Activated naive CD4-positive, alpha-beta T cell treated with anti-CD3 and anti-CD28 coated beads, Interleukin-2, amount 50 U/mL, for 16 hours (primary cell): ENCODE data around the gene PRRC2C.
"Not testable (repeated sequence)": the region's sequence is repeated elsewhere in the genome, so short reads cannot be mapped to it uniquely, and the experiment has no call there.

ENCODE experiments used
- DNase-seq: peaks from one replicate; pipeline ENCODE4 v3.0.0-alpha.2; 2020

PRRC2C gene

DNA sequence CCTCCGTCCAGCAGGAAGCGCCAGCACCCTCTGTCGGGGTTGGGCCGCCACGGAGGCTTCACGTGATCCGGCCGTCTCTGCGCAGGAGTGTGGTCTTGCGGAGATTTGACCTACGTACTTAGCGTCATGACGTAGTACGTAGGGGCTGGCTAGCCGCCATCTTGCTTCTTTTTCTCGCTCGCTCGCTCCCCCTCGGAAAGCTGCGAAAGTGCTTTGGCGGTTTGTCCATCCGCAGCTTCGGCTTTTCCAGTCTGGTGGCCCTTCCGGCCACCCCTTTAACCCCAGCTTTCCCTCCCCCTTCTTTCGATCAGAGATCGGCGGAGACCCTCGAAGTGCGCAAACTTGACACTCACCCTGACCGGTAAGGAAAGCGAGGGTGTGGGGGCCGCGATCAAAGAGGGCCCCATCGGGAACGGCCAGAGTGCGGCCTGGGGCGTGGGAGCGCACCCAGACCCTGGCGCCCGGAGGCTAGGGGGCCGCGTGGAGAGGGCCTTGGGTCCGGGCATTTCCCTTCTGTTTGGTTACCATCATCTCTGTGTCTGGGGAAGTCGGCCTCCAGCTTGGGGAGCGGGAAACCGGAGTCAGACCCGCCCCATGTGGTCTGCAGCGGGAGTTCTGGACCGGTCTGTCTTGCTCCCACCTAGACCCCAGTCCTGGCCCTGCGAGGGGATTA is at the start of gene PRRC2C:
PRRC2C (plus strand) TSS at position 156 of the 673 bp plus-strand sequence. CDS start 26,559 bp downstream, outside the sequence.
- DNase-seq, result peak; percentile 92

DNA sequence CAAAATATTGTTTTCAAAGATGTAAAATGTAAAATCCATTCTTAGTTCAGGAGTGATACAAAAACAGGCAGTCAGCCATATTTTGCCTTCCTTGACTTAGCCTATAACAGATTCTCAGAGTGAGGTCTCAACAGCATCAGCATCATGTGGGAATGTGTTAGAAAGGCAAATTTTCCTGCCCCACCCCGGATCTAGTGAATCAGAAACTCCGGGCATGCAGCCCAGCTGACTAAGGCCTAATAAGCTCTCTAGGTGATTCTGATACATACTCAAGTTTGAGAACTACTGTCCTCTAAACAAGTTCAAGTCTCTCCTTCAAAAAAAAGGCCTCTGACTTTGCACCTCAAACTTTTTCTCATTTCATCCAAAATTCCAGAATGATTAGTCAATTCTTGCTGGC is 46.9 kb upstream of the PRRC2C start:
- DNase-seq, result no peak

DNA sequence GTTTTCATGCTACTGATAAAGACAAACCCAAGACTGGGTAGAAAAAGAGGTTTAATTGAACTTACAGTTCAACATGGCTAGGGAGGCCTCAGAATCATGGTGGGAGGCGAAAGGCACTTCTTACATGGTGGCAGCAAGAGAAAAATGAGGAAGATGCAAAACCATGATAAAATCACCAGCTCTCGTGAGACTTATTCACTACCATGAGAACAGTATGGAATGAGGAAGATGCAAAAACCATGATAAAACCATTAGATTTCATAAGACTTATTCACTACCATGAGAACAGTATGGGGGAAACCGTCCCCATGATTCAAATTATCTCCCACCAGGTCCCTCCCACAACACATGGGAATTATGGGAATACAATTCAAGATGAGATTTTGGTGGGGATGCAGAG is 45.1 kb upstream of the PRRC2C start:
- DNase-seq, result not testable (repeated sequence)

DNA sequence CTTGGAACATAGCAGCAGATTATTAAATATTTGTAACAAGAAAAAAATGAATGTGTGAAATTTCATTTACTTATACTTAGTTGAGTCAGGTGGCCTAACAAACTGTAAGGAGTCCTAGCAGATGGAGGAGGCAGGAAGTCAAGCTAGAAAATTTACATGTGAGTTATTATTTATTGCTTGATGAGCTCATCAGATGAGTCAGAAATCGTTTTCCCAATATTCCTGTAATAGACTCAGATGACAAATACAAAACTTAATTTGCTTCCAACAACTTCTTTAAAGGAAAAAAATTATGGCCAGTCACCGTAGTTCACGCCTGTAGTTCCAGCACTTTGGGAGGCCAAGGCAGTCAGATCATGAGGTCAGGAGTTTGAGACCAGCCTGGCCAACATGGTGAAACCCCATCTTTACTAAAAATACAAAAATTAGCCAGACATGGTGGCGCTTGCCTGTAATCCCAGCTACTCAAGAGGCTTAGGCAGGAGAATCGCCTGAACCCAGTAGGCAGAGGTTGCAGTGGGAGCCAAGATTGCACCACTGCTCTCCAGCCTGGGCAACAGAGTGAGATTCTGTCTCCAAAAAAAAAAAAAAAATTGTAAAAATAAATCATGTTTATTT is 43.9 kb upstream of the PRRC2C start:
- not testable (repeated sequence) for DNase-seq

DNA sequence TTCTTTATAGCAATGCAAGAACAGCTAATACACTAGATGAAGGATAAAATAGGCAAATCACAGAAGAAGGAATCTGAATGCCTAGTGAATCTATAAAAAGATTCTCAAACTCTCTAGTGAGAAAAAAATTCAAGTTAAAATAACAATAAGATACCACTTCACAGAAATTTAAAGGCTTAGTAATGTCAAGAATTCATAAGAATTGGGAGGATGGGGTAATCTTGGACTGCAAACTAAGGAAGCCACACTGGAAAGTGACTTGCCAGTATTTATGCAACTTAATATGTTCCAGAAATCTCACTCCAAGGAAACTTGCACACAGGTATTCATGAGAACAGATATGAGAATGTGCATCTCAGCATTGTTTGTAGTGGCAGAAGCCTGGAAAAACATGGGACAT is 38.9 kb upstream of the PRRC2C start:
- no peak for DNase-seq

DNA sequence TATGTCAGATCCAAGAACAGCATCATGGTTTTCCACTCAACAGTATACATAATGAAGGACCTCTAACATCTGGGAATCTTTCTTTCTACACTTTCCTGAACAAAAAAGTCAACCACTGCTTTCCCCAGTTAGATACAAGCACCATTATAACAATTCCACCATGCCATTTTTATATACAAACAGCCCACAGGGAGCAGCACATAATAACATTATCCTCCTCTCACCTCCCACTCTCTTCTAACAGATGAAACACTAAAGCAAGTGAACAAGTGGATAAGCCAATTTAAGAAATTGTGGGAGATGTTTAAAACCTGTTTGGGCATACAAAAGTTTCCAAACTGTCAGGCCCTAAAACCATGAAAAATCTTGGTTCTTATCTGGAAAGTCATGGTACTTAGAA is 29.4 kb upstream of the PRRC2C start:
- no peak for DNase-seq

DNA sequence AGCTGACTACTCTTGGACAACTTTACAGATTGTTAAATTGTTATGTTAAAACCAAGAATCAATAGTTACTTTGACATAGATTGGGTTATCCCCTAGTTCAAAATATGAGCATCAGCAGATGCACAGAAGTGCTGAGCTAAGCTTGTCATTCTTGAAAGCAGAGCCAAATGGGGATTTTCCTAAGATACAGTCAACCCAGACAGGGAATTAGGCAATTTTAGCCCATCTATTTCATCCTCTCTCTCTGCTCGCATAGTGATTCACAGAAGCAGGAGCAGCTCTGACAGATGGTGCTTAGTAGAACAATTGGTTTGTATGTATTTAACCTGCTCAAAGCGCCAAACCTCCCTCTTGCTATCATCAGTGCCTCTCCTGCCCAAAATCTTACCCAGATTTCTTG is 27.9 kb upstream of the PRRC2C start:
- DNase-seq, result no peak

DNA sequence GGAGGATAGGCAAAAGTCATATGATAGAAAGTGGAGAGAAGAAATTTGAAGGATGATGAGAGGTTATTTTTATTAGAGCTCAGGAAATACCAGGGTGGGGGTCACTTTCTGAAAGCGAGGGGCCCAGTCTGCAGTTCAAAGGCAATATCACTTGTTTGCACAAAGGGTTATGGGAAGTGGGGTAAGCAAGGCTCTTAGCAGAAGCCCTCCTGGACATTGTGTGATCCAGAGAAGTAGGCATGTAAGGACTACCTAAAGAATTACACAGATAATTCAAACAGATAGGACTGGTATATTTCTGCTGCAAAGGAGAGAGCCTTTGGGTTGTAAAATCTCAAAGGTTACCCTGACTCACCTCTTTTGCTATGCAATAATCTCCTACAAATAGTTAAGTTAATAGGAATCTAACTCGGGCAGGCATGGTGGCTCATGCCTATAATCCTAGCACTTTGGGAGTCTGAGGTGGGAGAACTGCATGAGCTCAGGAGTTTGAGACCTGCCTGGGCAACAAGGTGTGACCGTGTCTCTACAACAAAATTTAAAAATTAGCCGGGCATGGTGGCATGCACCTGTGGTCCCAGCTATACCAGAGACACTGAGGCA is 25.2 kb upstream of the PRRC2C start:
- no peak for DNase-seq

DNA sequence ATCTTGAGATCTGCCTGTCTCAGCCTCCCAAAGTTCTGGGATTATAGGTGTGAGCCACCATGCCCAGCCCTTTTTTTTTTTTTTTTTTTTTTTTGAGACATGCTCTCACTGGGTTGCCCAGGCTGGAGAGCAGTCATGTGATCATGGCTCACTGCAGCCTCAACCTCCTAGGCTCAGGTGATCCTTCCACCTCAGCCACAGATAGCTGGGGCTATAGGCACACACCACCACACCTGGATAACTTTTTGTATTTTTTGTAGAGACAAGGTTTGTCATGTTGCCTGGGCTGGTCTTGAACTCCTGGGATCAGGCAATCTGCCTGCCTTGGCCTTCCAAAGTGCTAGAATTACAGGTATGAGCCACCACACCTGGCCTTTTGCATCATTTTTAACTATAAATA is 17.7 kb upstream of the PRRC2C start:
- no peak for DNase-seq

DNA sequence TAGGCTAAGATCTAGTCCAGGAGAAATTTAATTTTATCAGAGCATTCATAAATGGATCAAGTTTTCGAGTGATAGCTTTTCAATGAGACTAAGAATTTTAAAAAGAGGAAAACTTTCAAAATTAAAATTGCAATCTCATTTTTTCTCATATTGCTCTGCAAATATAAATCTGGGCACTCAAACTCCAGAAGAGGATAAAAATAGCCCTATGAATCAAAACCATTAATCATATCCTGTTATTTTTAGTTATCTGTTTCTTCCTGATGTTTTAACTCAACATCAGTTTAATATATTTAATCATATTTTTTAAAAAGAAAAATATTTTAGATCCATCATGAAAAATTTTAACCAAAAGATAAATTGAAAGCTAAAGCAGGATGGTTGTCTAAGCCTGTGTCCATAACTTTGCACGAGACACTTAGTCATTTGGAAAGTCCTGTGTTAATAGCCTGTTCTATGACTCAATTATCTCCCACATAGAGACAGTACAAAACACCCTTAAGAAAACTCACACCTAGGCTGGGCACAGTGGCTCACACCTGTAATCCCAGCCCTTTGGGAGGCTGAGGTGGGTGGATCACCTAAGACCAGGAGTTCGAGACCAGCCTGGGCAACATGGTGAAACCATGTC is 17.1 kb upstream of the PRRC2C start:
- no peak for DNase-seq

DNA sequence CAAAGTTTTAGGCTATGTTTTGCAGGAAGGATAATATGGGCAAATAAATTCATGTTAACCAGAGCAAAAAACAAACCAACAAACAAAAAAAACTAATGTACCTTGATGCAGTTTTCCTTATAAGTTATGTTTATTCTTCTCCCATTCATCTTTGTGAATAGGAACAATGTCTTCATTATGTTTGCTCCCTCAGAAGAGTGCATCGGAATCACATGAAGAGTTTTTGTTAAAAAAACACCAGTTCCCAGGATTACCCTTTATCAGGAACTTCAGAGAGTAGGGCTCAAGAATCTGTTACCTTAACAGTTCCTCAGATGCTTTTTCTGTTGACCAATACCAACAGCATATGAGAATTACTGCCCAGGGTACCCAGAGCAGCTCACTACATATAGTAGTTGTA is 14.6 kb upstream of the PRRC2C start:
- no peak for DNase-seq

DNA sequence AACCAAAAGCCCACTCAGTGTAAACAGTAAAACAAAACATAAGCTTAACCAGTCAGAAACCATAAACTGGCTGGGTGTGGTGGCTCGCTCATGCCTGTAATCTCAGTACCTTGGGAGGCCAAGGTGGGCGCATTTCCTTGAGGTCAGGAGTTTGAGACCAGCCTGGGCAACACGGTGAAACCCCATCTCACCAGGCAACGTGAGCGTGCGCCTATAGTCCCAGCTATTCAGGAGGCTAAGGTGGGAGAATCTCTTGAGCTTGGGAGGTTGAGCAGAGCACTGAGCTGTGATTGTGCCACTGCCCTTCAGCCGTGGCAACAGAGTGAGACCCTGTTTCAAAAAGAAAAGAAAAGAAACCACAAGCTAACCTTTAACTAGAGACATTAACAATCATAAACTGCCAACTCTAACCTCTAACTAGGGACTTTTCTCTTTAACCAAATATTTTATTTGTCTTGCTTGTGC is 13.1 kb upstream of the PRRC2C start:
- no peak for DNase-seq

DNA sequence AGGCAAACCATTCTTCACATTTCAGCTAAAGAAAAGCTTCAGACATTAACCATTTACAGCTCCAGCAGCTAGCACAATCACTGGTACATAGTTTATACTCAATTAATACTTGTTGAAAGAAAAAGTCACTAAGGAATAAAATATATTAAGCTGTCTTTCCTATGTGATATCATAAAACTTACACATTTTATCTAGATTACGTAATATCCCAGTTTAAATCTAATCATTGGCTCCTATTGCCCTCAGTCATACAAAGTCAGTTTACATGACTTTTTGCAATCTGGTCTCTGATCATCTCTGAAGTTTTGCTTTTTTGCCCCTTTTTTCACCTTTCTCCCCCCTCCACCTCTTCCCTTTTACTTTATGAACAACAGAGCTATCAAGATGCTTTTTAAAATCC is 8.5 kb upstream of the PRRC2C start:
- DNase-seq, result no peak

DNA sequence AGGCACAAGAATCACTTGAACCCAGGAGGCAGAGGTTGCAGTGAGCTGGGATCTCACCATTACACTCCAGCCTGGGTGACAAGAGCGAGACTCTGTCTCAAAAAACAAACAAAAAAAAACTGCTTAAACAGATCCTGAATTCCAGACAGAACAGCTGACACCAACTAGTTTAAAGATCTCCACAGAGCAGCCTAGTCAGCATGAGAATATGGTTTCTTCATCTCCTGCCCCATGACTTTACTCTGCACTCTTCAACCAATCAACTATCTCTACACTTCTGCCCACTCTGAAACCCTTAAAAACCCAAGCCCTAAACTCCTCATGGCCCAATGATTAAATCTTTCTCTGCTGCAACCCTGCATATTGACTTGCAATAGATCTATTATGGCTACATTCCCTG is 7.5 kb upstream of the PRRC2C start:
- DNase-seq, result no peak

DNA sequence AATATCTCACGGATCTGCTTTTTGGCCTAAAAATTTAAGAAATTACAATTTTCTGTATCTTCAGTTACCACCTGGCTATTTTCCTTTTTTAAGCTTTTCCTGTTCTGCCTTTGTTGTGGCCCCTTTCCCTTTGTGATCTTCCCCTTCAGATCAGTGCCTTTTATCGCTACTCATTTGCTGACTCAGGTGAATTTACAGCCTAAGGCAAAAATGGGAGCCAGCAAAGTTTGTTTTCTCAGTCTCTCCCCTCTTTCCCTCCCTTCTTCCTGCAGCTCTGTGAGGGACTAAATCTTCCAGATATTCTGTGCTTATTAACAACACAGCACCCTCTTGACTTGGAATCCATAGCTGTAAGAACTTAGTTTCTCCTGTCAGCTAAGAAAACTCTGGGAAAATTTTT is 5.3 kb upstream of the PRRC2C start:
- no peak for DNase-seq

DNA sequence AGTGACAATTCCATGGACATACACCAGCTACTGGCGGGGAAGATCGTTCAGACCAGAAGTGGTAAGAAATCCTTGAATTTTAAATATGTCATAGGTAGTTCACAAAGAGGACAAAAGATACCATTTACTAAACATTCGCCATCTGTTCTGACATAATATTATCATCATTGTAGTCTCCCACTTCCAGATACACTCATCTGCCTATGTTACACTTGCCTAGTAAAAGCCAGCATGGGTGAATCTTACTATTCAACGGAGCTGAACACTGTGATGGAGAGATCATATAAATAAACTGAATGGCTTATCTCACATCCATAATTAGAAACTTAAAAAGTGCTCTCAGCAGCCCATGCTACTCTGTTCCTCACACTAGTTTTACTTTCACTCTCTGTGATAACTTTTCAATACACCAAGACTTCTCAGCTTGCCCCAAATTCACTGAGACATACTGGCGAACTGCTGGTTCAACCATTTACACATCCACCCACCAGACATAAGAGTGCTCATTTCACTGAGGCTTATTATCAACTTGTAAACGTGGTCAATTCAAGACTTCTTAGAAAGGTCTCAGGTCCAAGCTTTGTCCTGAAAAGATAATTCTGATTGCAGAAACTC is 463 bp upstream of the PRRC2C start:
- no peak for DNase-seq

DNA sequence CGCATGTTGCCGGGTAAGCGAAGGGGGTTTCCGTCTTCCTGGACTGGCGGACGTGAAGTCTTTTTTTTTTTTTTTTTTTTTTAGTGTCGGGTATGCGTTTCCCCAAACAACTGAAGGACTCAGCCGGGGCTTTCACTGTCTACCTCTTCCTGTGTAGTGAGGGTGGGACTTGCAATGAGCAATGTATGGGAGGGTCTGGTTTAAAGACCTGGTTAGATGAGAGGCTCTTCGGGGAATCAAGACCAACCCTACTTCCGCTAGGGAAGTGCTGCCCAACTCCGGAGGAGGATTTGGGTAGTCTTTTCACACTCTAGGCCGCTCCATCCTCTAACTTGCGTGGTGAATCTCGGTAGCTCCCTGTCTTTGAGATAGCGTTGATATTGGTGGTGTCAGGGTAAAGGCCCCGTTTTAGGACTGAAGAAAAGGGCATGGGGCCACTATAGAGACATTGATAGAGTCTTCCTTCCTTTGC is 754 bp downstream of the PRRC2C start:
- DNase-seq, result peak; percentile 69

DNA sequence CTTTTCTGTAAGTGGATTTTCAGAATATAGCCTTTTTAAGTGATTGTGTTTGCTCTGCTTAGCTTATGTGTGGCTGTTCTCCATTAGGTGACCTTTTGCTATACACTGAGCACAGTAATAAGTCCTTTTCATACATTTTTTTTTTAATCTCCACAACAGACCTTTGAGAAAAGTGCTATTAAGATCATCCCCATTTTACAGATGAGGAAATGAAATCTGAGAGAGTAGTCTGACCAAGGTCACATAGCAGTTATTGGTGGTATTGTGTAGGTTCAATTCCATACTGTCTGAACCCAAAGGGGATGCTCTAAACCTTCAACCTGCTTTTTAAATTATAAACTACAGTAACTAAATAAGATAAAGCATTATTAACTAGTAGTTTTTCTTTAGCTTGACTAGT is 1.7 kb downstream of the PRRC2C start:
- DNase-seq, result no peak

DNA sequence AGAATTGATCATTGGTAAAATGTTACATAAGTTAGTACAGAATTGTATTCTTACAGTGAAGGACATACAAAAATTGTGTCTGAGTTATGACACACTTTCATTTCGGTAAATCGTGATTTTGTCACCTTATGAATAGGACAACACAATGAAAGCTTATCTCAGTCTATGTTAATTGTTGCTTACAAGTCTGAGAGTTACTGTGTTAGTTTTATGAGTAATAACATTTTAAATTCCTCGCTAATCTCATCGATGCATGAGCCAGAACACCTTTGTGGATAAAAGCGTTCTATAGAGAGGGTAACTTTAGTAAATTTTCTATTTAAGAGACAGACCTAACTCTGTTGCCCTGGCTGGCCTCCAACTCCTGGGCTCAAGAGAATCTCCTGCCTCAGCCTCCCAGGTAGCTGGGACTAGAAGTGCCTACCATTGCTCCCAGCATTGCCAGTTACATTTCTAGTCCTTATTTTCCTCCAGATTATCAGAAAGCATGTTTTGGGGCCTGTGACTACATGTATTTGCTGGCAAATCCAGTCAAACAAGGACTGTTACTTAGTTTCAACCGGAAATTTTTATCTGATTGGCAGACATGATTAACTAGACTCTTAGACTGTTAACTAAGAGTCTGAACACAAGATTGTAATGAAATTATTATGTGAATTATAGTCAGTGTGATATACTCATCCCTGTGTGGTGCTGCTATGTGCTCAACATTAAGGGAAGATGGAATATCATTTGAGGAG is 3.0 kb downstream of the PRRC2C start:
- DNase-seq, result no peak

DNA sequence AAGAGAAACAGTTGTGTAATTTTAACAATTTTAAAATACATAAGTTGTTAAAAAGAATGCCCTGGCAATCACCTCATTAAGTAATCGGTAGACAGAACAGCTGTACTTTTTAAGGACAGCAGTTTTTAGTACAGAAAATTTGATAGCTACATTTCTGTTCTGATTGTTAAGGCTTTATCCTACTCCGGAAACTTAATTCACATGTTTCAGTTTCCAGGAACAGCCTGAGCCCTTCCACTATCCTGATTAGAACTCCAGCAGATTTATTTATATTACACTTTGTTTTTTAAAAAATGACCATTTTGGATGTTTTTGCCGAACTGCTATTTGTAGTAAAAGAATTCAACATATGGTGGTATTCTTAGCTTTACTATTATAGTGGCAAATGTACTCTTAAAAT is 8.7 kb downstream of the PRRC2C start:
- DNase-seq, result no peak

DNA sequence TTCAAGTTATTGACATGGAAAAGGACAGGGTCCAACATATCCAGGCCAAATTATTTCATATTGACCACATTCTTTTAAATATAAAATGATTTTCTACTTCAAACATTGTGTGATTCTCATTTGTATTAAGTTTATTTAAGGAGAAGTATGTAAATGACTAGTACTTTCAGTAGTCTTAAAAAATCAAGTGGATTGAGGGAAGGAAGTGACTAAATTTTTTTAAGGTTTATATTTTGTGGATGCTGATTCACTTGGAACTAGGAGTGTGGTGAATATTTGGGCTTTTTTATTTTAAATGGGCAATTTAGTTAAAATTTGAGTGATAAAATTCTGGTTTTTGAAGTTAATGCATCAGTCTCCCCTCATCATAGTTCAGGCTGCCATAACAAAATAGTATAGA is 10.1 kb downstream of the PRRC2C start:
- DNase-seq, result no peak

DNA sequence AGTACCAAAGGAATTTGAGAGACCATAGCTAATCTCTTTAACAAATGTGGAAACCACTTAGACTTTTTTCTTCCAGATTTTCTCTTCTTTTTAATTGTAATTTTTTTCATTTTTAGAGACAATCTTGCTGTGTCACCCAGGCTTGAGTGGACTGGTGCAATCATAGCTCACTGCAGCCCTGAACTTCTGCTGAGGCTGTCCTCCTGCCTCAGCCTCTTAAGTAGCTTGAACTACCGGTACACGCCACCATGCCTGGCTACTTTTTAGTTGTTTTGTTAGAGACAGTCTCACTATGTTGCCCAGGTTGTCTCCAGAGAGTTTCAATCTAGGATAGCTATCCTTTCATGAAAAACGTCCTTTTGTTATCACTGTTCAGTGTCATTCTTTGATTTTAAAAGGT is 15.0 kb downstream of the PRRC2C start:
- DNase-seq, result no peak

DNA sequence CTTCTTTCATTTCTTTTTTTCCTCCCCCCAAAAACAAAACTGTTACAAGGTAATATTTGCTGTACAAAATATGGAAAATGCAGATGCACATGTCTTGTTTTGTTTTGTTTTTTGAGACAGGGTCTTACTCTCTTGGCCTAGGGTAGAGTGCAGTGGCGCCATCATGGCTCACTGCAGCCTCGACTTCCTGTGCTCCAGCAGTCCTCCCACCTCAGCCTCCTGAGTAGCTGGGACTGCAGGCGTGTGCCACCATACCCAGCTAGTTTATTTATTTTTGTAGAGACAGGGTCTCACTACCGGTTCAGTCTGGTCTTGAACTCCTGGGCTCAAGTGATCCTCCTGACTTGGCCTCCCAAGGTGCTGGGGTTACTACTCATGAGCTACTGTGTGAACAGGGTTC is 15.5 kb downstream of the PRRC2C start:
- no peak for DNase-seq
